HK-2 (cell line): ENCODE measurements around the gene GPR61.
A peak's percentile ranks its signal among the peaks of the same experiment; 100 is the strongest.

Experiments used
- DNase-seq: peaks from one replicate; pipeline ENCODE4 v3.0.0-alpha.2; 2018; ENCODE audit not compliant: unreplicated experiment

GPR61 gene, protein sequence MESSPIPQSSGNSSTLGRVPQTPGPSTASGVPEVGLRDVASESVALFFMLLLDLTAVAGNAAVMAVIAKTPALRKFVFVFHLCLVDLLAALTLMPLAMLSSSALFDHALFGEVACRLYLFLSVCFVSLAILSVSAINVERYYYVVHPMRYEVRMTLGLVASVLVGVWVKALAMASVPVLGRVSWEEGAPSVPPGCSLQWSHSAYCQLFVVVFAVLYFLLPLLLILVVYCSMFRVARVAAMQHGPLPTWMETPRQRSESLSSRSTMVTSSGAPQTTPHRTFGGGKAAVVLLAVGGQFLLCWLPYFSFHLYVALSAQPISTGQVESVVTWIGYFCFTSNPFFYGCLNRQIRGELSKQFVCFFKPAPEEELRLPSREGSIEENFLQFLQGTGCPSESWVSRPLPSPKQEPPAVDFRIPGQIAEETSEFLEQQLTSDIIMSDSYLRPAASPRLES

DNA sequence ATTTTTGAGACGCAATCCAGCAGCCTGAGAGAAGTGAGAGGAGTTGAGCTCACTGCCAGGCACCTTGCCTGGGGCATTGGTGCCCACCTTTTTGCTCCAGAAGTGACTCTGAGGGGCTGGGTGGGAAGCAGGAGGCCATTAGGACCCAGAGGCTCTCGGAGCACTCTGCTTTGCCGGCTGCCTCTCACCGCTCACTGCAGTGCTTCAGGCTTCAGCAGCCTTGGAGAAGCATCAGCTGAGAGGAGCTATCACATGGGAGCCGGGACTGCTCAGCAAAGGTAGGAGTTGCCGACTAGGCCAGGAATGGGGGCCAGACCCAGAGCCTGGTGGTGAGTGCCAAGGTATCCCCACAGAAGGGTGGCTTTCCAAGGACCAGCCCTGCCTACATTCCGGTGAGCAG, at the start of gene GPR61:
TSS of gene GPR61 (plus strand) at position 197 of the 400 bp plus-strand sequence. CDS start 3,151 bp downstream, outside the sequence.
- DNase-seq: no peak

DNA sequence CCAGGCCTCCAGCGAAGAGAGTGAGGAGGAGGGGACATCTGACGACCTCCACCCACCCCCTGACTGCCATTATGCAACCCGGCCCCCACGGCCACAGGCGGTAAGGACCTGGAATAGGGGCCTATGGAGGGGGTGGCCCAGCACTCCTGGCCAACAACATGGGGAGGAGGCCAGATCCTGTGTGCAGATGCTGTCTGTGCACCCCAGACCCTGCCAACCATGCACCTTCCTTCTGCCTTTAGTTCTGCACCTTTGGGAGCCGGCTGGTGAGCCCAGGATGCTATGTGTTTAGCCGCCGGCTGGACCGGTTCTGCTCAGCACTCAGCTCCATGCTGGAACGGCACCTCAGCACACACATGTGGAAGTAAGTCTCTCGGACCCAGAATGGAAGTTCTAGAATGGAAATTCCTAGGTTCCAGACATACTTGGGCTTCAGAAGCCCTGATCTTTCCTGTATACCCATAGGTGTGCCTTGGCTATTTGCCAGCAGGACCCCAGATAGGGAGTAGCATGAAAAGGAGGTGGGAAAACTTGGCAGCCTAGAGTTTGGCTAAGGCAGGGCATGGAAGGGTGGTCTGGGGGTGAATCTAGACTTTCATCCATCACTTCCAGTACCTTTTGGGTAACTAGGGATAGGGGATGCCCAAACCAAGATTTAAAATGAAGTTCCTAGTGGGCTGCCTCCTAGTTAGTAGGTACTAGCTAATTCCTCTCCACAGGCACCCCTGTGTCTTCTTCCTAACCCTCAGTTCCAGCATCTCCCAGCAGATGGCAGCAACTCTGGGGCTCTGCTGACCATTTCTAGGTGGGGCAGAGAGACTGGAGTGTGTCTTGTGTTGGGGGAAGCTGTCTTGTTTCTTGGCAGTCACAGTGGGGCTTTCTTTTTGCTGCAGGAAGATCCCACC, 49.4 kb upstream of the GPR61 start:
- peak; percentile 48 for DNase-seq

DNA sequence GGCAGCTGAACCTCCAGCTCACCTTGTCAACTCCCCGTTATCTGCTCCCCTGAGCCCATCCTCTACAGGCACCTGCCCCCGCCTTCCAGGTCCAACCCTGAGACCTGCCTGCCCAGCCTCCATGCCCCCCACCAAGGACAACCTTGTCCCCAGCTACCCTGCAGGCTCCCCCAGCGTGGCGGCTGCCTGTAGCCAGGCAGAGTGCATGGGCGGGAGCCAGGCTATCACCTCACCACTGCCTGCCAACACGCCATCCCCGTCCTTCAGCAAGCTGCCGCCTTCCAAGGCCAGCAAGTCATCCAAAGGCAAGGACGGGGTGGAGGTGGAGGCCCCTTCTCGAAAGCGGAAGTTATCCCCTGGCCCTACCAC, 48.8 kb upstream of the GPR61 start:
- no peak for DNase-seq

DNA sequence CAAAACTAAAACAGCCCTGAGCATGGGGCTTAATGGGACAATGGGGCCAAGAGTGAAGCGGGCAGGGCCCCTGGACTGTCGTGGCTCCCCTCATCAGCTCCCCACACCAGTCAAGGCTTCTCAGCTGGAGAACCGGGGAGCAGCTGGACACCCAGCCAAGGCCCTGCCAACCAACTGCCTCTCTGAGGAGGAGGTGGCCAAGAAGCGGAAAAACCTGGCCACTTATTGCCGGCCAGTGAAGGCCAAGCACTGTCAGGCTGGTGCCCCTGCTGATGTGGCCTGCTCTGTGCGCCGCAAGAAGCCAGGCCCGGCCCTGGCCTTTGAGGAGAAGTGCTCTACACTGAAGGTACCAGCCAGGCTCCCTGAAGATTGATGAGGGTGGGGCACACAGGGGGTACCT, 48.3 kb upstream of the GPR61 start:
- DNase-seq: no peak

DNA sequence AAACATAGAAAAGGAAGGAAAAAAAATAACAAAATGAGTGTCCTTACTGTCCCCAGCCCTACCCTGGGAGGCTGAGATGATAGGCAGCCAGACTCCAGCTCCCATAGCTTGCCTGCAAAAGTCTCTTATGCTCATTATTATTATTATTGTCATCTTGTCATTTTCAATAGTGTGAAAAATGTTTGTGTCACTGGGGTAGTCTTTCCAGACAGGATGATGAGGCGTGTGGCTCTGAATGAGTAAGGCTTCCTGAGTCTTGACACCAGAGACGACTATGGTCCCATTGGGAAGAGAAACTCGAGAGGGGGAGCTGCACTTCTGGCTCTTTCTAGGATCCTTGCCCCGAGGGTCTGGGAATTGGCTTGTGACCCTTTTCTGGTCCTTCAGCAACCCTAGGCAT, 46.9 kb upstream of the GPR61 start:
- DNase-seq: no peak

DNA sequence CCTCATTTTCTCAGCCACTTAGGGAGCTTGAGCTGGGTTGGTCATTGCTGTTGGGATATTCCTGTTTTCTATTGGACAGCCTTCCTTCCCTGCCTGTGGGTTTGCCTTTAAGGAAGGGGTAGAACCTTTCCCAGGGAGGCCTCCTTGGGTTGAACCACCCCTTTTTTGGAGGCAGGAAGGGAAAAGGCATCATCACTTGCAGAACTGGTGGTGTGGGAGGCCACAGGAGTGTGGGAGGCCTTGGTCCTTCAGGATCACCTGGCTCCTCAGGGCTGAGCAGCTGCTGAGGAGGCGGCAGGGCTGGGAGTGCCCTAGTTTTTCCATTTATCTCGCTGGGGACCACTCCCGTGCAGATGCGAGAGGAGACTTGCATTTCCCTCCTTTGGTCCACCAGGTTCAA, 46.4 kb upstream of the GPR61 start:
- DNase-seq: no peak

DNA sequence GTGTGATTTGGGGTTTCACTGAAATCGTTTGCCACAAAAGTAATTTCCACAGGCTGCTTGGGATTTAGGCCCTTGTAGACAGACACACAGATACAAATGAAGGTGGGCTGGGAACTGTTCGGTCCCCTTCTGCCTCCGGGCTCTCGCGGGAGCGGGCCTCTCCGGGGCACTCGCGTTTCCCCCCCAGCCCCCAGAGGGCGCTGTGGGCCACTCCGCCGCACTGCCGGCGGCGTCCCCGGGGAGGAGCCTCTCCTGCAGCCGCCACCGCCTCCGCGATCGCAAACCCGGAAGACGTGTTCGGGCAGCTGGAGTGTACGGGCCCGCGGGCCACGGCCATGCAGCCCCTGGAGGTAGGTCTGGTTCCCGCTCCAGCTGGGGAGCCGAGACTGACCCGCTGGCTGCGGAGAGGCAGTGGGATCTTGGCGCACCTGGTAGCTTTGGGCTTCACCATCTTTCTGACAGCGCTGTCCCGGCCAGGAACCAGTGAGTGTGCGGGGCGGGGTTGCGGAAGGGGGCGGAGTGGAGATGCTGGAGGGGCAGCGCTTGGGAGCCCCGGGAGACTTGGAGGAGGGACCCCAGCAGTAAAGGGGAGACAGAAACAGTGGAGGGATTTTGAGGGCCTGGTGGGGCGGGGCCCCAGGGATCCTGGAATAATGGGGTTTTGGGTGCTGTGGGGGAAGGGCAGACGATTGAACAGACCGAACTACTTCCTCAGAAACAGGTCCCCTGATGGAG, 45.7 kb upstream of the GPR61 start, which contains the start of gene CYB561D1:
TSS of gene CYB561D1 (plus strand) at position 290 of the 735 bp plus-strand sequence. CDS start at position 336, 46 bp downstream.
- peak; percentile 88 for DNase-seq

DNA sequence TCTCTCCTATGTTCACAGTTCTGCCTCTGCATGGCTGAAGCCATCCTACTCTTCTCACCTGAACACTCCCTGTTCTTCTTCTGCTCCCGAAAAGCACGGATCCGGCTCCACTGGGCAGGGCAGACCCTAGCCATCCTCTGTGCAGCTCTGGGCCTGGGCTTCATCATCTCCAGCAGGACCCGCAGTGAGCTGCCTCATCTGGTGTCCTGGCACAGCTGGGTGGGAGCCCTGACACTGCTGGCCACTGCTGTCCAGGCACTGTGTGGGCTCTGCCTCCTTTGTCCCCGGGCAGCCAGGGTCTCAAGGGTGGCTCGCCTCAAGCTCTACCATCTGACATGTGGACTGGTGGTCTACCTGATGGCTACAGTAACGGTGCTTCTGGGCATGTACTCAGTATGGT, 43.9 kb upstream of the GPR61 start:
- DNase-seq: no peak

DNA sequence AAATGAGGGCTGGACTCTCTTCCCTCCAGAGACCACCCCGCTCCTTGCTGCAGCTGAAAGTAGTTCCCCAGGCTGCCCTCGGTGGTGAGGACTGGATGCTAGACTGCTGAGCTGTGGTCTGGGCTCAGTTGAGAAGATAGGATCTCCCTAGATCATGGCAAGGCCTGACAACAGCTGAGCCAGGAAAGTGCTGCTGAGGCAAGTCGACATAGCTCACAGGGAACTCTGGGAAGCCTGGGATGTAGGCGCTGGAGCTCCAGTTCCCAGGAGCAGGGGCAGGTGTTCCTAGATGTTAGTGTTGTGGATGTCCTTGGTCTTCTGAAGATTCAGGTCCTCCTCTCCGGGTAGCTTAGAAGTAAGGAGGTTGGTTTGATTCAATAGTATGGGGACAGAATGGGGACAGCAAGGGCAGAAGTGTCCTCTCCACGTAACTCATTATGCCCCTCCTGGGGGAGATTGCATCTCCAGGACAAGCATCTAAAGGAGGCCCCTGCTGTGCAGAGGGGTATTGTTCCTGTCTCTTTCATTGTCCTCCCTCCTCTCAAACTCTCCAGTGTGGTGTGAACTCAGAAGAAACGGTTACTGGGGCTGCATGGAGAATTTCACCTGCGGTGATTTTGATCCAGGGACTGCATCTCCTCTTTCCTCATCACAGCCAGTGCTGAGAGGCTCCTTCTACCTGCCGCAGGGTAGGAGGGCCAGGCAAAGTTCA, 42.1 kb upstream of the GPR61 start:
- DNase-seq: no peak

DNA sequence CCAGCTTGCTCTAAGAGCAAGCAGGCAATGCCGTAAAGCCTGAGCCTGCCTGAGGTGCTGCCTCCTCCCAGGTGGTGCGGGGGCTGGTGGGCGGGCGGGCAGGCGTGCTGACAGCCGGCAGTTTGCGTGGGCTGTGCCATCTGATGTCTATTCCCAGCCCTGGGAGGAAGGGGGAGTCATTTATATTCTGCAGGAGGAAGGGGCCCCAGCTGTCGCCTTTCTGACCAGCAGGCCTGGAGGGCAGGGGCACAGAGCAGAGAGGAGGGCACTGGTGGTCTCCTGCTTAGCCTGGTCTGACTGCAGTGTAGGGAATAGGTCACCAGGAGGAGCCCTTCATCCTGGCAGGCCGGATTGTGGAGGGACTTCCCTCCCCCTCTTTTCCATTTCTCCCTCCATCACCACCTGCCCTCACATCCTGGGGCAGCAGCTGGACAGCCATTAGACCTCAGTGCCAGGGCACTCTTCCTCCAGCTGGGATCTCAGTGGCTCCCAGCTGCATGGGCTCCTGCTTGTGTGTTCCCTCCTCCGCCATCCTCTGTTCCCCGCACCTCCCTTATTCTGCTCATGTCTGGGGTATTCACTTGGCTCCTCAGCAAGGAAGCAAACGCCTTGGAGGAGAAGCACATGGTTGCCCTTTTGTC, 41.4 kb upstream of the GPR61 start:
- peak; percentile 26 for DNase-seq

DNA sequence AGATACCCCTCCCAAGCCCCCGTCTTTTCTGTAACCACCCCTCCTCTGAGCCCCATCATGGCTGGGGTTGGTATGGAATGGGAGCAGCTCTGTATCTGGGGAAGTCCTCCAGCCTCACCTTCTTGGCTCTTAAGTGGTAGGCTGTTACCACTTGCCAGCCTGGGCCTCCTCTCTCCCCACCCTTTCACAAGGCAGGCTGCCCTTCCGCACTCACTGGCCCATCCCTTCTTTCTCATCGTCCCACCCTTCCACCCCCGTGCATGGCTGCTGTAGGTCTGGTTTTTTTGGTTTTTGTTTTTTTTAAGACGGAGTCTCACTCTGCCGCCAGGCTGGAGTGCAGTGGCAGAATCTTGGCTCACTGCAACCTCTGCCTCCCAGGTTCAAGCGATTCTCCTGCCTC, 40.6 kb upstream of the GPR61 start:
- DNase-seq: no peak

DNA sequence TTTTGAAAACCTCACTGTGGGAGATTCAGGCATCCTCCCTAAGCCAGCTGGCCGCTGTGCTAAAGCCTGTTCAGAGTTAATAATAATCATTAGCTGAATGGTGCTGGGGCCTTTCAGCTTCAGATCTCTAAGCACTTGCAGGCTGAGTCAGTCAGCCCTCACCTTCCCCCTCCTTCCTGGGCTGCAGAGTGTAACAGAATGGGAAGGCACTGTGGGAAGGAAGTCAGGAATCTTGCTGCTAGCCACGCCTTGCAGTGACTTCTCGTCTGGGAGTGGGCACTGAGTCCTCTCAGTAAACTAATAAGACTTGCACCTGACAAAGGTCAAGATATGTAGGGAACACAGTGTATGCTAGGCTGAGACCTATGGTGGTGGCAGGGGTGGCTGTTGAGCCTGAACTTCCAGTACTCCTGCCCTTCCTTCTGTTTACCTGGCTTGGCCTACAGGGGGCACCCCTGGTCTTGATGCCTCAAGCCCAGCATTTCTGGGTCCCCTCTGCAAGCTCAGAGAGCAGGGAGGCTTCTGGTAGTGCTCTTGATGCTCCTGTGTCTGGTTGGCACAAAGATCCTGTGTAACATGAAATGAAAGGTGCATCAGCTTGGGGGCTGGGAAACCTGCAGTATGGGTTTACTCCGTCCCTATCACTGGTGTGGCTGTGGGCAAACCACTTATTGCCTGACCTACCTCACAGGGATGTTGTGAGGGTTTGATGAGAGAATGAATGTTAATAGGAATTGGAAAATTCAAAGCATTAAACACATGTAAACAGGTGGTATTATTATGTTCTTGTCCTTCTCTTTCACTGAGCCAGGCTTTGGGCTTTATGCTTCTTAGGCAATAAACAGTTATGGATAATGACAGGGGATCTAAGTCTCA, 39.8 kb upstream of the GPR61 start:
- peak; percentile 76 for DNase-seq

DNA sequence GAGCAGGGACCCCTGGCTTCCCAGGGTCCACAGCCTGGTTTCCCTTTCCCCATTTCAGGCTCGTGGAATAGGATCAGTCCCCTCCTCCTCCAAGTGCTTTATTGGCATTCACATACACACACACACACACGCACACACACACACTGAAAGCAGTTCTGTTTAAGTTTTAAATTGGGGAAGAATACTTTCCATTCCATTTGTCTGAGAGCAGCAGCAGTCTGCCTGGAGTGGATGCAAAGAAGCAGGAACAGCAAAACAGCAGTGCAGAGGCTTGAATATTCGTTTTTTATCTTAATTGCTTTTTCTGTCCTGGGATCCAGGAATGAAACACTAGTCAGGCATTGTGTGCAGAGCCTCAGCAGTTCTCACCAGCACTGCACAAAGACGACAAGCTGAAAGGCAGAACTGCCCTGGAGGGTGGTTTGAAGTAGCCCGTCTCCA, 38.7 kb upstream of the GPR61 start:
- no peak for DNase-seq

DNA sequence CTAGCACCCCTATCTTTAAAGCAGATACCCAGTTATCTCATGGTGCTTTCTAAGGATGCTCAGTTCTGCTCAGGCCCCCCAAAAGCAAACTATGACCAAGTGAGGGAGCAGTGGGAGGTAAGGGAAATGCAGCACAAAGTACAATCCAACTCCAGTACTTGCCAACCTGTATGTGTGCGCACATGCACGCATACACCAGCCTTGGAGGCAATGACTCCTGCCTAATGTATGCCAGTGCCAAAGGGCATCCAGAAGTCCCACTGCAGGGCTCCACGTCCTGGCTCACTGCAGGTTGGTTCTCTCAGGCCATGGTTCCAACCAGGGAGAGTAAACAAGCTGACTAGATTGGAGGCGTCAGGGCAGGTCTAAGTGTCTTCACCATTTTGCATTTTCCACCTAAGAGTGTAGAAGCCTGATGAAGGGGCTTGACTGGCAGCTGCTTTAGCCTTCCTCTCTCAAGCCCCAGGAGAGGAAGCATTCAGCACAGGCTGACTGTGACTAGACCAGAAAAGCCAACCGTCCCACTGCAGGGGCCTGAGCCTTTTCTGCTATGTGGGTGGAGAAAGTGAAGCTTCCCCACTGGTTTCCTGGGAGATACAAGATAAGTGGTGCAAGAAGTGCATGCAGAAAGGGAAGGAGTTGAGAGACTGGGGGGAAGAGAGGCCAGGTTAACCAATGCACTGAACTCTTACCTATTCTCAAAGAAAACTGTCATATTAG, 37.9 kb upstream of the GPR61 start:
- no peak for DNase-seq

DNA sequence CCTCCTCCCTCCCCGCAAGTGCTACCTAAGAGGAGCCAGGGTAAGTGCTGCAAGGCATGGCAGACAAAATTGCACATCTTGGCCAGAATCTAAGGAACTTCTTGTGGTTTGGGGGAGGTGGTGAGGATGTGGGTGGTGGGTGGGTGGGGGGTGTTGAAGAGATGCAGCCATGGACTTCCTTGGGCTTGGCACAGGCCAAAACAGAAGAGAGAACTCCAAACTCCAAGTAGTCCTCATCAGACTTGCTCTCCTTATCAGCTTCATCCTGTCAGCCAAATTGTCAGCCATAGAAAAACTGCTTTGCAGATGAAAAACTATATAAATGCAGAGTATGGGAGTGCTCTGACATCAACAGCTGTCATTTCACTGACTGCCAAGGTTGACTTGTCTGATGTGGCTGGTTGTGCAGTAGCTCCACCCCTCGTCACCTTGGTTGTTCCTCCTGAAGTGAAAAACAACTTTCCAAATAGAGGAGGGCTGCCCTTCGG, 37.3 kb upstream of the GPR61 start:
- DNase-seq: no peak

DNA sequence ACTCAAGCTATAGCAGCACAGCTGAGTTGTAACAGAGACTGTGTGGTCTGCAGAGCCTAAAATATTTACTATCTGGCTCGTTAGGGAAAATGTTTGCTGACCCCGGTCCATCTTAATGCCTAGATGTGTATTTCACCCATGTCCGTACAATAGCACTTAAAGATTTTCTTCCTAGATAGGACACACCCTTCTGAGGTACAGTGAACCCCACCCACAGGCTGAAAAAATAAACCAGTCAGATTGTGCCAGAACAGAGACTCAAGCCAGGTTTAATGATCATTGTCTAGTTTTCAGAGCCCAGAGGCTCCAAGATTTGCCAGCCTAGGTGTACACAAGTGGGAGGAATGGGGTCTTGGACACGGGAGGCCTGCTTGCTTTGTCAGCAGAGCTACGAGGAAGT, 35.7 kb upstream of the GPR61 start:
- DNase-seq: no peak

DNA sequence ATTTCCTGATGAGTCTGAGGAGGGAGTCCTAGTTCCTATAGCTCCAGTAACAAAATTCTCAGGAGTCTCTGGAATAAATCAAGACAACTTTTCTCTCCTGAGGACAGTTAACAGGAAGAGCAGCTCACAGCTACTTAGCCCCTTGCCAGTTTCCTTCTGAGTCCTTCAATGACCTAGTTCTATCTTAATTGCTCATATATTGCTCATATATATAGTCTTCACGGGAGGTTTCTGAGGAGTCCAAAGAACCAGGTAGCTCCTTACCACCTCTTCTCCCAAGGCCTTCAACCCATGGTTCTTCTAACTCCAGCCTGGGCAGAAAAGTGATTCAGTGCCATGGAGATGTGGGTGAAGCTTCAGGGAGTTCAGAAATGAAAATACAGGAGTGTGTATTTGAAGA, 34.7 kb upstream of the GPR61 start:
- DNase-seq: no peak

DNA sequence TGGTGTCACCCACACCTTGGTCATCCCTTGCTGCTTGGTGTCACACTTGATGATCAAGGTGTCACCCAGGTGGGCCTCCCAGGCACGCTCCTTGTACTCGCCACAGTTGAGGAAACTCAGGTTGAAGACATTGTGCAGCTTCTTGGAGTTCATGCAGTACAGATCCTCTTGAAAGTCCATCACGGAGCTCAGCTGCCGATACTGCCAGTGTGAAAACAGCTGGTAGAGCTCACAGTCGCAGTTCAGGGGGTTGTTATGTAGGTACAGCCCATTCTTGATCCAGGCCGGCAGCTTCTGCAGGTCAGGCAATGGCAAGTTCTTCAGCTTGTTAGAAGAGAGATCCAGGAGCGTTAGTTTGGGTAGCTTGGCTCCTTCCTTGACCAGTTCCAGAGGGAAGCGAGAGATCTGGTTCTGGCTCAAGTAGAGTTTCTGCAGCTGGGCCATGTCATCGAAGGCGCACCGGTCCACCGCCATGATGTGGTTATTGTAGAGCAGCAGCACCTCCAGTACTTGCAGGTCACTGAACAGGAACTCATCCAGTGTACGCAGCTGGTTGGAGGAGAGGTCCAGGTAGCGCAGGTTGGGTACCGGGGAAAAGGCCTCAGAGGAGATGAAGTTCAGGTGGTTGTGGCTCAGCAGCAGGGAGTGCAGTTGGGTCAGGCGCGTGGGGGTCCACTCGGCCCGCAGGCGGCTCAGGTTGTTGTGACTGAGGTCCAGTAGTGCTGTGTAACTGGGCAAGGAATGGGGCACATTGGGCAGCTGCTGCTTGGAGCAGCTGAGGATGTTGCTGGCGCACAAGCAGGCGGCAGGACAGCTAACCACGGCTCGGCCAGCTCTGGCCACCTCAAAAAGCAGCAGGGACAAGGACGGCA, 31.4 kb upstream of the GPR61 start:
- DNase-seq: no peak
